Superior temporal gyrus (tissue), 1 donor: ENCODE results near the gene CAPN5.

Experiments
- DNase-seq: peaks from one replicate; pipeline ENCODE4 v3.0.0-alpha.2; 2016; ENCODE audit errors: extremely low spot score

CAPN5 gene

DNA sequence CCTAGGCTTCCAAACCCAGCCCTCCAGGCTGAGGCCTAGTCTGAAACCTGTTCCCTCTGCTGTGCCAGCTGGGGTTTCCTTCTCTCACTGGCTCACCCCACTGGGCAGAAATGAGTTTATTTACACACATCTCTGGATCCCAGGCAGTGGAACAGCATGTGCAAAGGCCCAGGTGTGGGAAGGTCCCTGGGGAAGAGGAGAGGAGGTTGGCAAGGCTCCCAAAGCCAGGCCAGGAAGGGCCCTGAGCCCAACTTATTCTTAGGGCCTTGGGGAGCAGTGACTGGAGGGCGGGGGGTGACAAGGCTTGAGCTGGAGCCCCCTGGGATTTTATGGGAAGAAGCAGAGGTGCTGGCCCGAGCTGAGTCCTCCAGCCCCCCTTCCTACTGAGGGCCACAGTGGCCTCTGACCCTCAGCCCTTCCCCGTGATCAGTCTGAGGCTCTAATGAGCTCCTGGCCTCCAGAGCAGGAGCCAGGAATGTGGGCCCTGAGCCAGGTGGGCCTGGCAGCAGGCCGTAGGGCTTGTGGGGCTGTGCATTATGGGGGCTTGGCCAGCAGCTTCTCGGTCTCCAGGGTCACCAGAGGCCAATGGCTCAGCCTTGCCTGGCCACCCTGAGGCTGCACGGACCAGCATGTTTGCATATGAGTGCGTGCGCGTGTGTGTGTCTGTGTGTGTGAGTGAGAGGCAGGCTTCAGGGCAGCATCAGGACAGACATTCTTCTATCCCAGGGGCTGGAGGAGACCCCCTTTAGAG, 64.2 kb downstream of the CAPN5 start:
- DNase-seq, result no peak

DNA sequence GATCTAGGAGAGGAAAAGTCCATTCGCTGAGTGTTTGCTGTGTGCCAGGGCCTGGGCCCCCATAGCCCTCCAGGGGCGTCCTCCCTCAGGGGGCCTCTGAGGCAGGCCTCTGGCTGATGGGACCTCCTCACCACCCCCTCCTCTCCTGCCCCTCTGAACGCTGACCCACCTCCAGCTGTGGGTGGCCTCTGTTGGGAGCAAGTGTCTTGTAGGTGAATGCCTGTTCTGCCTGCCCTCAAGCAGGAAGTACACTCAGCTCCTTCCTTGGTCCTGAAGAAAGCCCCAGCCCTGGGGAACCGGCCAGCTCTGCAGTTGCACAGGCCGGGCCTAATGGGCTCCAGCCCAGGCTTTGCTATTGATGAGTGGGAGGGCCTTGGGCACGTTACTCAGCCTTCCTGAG, 64.8 kb downstream of the CAPN5 start:
- DNase-seq, result no peak

DNA sequence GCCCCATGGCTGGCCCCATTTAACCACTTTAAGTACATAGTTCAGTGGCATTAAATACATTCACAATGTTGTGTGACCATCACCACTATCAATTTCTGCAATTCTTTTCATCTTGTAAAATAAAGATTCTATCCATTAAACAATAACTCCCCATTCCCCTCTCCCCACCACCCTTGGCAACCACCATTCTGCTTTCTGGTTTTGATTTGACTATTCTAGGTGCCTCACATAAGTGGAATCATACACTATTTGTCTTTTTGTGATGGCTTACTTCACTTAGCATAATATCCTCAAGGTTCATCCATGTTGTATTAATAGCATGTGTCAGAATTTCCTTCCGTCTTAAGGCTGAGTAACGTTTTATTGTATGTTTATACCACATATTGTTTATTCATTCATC, 68.3 kb downstream of the CAPN5 start:
- no peak for DNase-seq

DNA sequence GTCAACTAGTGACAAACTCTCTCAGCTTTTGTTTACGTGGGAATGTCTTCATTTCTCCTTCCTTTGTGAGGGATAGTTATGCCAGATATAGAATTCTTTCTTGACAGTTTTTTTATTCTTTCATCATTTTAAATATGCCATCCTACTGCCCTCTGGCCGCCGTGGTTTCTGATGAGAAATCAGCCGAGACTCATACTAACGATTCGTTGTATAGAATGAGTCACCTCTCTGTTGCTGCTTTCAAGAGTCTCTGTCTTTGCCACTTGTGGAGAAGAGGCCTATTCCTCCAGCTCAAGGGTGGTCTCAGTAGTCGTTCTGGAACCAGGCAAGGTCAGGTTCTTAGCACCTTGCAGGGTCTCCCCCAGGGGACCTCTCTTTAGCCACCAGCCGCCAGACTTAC, 69.3 kb downstream of the CAPN5 start:
- no peak for DNase-seq

DNA sequence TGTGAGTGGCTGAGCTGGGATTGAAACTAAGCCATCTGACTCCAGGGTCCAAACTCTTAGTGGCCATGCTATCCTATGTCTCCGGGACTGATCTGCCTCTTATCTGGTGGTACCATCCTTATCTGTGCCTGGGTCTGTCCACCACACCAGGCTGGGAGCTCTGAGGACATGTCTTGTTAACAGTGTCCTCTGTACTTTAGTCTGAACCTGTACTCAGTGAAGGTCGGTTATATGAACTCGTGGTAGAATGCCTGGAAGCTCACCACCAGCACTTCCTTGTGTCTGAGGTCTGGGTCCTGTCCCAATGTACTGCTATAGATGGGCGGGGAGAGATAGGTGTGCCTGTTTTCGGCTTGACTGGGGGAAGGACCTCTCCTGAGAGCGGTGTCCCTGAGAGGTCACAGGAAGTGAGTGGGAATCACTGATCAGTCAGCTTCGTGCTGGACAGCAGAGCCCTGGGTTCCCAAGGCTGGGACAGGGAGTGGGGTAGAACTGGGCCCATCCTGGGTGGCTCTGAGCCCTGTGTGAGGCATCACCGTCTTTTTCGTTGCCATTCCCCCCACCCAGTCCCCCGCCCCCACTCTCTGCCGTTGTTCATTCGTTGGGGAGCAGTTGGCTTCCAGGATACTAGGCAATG, 70.1 kb downstream of the CAPN5 start:
- DNase-seq, result no peak

DNA sequence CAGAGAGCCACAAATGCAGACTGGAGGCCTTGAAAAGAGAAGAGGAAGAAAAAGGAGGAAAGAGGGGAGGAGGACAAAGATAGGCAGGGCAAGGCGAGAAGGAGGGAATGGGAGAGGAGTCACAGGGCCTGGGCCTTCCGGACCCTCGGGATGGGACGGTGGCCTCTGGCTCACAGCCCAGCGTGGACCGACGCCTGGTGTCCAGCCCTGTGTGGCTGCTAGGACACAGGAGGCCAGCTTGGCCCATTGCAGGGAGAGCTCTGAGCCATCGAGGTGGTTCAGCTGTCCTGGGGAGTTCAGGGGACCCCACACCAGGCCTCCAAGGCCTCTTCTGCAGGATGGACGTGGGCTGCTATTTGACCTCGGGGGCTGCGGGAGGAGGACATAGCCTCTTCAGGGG, 70.7 kb downstream of the CAPN5 start:
- no peak for DNase-seq

DNA sequence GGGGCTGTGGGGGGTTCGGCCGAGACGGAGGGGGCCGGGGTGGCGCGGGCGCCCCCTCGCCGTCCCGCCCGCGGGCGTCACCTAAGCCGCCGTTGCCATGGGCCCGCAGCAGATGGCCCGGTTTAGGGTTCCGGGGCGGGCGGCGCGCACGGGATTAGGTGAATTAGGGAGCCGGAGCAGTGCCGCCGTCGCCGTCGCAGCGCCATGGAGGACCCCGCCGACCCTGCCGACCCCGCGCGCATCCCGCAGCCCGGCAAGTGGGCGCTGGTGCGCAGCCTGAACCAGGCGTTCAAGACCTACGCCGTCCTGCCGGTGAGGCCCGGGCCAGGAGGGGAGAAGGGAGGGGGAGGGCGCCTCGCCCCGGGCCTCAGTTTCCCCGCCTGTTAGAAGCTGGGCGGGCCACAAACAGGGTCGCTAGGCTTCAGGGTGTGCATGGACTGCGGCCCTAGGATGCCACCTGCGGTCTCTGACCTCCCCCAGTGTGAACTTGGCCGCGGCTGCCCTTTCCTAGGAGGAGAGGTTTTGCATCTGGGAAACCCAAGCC, 71.4 kb downstream of the CAPN5 start:
- DNase-seq, result no peak

DNA sequence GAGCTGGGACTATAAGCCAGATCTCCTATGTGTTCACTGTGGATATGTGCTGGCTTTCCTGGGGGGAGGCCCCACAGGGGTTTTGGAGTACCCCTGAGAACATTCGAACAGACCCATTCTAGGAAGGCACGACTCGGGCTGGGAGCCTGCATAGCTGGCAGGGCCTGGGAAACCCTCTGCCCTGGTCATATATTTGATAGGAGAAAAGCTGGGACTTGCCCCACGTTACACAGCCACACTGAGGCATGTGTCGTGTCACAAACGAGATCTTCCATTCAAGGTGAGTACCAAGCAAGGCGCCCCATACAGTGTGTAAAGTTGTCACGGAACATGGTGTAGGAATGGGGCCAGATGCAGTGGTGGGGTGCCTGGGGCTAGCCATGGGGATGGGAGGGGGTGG, 72.4 kb downstream of the CAPN5 start:
- no peak for DNase-seq

DNA sequence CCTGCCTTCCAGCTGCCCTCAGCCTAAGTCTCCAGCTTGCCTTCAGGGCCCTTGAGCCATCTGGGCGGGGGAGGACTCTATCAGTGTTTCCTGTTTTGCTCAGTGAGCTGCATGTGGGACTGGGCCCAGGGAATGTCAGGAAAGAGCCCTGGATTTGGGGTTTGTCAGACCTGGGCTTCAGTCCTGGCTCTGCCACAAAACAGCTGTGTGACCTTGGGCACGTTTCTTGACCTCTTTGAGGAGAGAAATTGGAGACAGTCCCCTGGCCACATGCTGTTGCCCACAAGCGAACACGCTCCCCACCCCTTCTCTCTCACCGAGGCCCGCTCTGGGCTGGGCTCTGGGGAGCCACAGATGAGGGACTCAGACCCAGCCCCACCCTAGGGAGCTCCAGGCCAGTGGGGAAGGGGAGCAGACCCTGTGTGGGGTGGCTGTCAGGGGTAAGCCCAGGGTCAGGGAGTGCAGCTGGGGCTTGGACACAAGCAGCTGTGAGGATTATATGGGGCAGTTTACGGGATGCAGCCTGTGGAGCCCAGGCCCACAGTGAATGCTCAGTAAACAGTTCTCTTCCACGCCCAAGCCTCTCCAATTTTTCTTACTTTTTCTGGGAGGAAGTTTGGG, 73.6 kb downstream of the CAPN5 start:
- no peak for DNase-seq

DNA sequence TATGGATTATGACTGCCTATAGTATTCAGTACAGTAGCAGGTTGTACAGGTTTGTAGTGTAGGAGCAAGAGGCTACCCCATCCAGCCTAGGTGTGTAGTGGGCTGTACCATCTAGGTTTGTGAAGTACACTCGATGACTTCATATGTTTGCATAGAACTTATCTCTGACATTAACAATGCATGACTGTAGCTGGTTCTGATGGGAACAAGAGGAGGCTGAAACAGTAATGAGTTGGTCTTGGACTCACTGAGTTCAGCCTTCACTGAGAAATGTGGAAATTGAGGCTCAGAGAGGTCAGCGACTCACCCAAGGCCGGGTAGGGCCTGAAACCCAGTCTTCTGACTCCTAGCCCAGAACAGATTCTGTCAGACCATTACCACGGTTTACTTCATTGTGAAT, 74.3 kb downstream of the CAPN5 start:
- no peak for DNase-seq

DNA sequence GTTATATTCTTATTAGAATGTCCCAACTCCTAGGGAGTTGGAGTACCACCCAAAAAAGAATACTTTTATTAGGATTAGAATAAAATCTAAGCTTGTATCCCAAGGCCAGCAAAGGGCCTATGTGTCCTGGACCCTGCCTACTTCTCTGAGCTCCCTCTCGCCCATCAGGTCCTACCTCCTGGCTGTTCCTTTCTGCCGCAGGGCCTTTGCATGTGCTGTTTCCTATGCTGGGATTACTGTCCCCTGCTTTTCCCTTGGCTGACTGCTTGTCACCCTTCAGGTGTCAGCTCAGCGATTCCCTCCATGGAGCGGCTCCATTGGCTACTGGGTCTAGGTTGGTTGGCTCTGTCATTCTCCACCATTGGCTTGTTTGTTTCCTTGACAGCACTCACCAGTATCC, 74.7 kb downstream of the CAPN5 start:
- DNase-seq, result no peak

DNA sequence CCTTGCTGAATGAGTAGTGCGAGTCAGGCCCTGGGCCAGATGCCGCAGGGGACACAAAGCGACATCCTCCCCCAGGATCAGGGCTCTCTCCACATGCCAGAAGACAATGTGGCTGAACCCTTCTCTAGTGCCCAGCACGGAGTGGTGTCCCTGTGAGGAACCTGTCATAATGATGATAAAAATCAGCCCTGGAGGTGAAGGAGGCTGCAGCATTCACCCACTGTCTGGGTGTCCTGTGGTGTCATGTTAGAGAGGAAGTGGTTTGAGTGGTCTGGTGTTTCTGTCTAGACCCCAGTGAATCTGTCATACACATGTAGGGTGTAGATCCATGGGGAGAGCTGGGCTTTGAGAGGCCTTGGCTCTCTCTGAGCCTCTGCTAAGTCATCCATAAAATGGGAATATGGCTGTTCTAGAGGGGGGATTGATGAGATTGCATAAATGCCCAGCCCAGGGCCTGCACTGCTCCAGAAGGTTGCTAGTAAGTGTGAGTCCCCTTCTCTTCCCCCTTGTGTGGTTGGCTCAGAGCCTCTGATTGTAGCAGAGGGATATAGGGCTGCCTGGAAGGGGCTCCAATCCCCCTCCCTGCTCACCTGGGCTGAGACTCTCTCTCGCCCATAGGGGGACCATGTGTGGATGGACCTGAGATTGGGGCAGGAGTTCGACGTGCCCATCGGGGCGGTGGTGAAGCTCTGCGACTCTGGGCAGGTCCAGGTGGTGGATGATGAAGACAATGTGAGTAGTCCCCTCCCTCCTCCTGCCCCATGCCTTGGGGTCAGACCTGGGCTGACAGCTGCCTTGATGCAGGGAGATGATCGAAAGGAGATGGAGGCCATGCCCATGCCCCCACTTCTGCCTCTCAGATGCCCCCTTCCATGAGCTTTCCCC, 75.6 kb downstream of the CAPN5 start:
- no peak for DNase-seq

DNA sequence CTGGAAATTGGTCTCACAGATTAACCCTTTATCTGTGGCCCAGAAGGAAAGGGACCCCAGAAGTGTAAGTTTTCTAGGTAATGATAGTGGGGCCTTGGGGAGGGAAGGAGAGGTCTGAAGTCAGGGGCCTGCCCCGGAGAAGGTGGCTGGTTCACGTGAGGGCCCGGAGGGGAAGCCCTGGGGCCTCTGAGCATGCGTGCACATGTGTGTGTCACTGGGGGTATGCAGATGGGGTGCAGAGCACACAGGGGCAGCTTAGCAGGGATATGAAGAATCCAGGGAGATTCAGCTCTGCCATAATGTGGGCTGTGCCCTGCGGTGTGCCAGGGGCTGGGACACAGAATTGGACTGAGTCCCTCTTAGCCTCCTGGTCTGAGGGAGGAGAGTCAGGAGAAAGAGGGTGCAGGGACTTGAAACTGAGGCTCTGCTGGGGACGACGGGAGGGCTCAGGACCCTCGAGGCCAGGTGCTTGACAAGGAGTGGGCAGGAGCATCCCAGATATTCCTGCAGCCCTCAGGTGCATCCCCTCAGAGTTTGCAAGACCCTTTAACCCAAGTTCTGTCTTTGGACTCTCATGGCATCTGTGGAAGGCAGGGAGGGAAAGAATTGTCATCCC, 76.7 kb downstream of the CAPN5 start:
- DNase-seq, result no peak

DNA sequence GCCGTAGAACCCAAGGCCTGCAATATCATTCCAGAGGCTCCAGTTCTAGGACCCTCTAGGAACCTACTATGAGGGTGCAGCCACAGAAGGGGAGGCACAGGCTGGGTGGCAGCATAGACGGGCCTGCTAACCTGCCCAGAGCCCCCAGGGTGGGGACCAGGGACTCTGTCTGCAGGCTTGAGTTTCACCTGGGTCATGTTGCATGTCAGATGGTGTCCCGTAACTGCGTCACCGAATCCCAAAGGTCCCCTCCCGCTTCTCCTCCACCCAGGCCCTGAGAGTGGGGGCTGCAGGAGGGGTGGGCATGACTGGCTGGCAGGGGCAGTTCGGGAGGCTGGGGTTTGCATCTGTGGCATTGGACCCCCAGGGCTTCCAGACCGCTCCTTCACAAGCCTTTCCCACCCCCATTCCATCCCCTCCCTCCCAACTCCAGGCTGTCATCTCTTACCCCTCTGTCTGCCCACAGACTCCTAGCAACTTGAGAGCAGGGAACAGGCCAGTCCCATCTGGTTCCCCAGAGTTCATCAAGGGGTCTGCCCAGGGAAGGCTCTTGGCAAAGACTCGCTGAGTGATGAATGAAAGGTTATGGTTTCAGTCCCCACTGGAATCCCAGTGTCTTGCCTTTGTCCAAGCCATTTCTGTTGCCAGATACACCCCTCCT, 77.6 kb downstream of the CAPN5 start:
- DNase-seq, result no peak

DNA sequence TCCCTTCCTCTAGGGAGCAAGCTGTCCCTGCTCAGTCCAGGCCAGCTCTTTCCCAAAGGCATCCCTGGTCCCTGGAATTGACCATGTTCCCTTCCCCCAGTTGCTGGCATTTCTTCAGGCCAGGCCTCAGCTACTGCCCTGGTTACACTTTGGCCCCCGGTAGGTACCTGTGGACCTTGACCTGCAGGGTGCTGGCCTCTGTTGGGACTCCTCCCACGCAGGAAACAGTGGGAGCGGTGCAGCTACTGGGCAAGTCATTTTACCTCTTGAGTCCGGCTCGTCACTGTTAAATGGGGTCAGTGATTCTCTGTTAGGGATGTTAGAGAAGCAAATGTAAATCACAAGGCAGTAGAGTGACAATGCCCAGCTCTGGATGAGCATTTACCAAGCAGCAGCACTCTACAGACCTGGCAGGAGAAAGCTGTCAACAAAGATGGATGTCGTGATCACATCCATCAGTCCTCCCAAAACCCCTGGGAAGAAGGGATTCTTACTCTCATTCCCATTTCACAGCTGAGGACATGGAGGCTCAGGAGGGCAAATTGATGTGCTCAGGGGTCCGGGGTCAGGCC, 78.2 kb downstream of the CAPN5 start:
- no peak for DNase-seq

DNA sequence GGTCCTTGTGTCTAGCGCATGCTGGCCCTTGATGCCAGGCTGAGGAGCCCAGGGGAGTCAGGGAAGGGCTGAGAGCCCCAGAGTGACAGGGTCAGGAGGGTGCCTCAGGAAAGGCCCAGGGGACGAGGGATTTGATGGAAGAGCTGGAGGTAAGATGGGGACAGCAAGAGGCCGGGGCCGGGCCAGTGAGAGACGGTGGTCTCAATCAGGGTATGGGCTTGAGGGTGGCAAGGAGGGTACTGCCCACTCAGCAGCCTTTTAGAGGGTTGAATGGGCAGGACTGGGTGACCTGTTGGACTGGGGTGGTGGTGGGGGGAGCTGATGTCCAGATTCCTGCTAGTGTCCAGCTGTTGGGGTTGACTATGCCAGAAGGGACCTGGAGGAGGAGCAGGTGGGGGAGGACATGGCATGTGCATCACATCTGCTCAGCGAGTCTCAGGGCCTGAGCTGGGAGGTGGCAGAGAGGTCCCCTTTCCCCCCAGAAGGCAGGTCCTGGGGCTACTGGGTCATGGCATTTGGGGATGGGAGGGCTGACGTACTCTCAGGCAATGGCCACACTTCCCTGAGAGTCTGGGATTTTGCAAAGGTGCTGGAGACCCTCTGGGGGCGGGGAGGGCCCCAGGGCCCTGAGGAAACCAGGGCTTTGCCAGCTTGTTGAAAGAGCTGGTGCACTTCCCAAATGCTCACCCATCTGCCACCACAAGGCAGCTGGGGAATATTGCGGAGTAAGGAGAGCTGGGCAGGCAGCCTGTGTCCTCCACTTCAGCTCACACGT, 79.7 kb downstream of the CAPN5 start:
- DNase-seq, result no peak

DNA sequence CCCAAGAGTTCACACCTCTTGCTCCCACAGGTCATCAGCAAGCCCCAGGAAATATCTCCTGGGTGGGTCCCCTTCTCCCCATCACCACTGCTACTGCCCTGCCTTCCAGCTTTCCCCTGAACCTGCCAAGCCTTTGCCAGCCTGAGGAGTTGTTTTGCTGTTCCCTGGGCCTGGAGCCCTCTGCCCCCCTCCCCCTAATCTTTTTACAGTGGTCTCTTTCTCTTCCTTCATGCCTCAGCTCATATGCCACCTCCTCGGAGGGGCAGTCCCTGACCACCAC, 80.2 kb downstream of the CAPN5 start:
- no peak for DNase-seq

DNA sequence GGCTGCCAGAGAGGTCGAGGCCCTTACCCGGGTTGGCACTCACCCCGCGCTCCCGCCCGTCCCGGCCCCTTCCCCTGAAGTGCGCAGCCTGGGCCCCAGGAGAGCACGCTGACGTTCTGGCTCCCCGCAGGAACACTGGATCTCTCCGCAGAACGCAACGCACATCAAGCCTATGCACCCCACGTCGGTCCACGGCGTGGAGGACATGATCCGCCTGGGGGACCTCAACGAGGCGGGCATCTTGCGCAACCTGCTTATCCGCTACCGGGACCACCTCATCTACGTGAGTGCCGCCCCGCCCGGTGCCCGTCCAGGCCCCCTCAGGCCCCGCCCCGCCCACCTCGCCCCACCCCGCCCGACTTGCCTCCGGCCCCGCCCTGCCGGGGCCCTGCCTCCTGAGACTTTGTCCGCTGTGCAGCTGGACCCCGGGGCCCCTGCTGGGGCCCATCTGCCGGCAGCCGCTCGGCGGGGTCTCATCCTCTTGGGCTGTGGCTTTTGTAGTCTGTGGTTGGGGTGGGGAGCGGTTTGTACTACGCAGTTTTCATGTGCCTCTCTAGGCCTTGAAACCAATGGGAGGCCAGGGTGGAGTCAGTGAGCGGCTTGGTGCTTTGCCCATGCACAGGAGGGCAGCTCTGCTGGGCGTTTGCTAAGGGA, 81.0 kb downstream of the CAPN5 start:
- DNase-seq, result no peak

DNA sequence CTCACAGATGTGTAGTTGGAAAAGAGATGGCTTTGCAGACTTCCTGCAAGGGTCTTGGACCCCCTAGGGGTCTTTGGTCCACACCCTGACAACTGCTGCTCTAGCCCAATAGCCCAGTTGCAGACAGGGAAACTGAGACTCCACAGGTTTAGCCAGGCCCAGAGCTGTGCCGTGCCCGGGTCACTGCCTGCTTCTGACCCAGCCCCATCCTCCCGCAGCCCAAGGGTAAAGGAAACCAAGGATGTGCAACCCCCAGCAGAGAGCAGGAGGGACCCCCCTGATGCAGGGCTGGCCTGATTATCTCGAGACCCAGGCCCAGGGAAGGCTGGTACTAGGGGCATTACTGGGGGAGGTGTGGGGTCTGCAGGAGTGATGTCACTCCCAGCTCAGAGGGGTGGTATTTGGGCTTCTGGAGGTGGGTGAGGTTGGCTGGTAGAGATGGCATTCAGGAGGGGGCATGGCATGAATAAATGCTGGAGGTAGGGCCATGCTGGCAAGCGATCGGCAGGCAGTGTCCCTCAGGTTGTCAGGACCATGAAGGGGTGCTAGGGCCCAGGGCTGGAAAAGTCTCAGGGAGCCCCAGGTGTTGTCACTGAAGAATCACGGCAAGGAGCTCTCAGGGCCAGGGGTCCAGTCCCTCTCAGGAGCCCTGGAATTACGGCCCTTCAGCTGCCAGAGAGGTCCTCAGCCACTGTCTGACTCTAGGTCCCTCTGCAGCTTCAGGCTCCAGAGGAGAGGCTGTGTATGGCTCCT, 82.4 kb downstream of the CAPN5 start:
- no peak for DNase-seq
